HCT116 (cell line): ENCODE data around the gene MYL5. TPM values are rescaled to one million over a fixed set of nuclear protein-coding genes. Genes with fewer than 3 reads are reported as not detected.

Experiments
- ATAC-seq: fragments of 200-7000 bp; cut with Tn5 transposase; 2 replicates; pipeline ENCODE4 v1.9.1; 2020; ENCODE audit warnings: mild to moderate bottlenecking, moderate library complexity
- BruUV-seq: library from RNA; stranded (reverse); fragments of 400-500 nt; replicated peaks from 2 replicates; lab custom pipeline; 2021; lab: Mats Ljungman, UMichigan
- CTCF ChIA-PET: fragments of 300-600 bp; sonication (Branson Sonifier 250); formaldehyde crosslinking; loops from one replicate; lab custom pipeline; 2021; ENCODE audit warnings: antibody characterized with exemption; lab: Charles Lee
- POLR2A ChIA-PET: fragments of 300-600, 350-600 bp; sonication (Branson Sonifier 250); formaldehyde crosslinking; loops from one replicate; lab custom pipeline; 2021; ENCODE audit warnings: antibody characterized with exemption; lab: Charles Lee
- RAD21 ChIA-PET, 2 experiments: fragments of 300-600 bp; sonication (Branson Sonifier 250); formaldehyde crosslinking; loops; one replicate each; lab custom pipeline; 2023; ENCODE audit warnings: low total read pairs in 2 of 2; ENCODE audit not compliant: uncharacterized antibody in 2 of 2, unreplicated experiment in 2 of 2, low non-redundant PET in 1 of 2; lab: Charles Lee
- DNase-seq: peaks from one replicate; pipeline ENCODE4 v3.0.0-alpha.2; 2010; ENCODE audit warnings: low read depth, low spot score
- H2AFZ ChIP-seq: fragments of 200-600 bp; shearing (Covaris generic), sonication (generic); 2 replicates; pipeline ENCODE4 v1.6.1; 2017; ENCODE audit warnings: low read depth, mixed run types, mixed read lengths, antibody characterized with exemption, low read length; ENCODE audit not compliant: poor library complexity, severe bottlenecking
- H3K27ac ChIP-seq: 2 replicates; pipeline ENCODE4 v1.5.1; 2012; ENCODE audit warnings: low read depth, low read length
- H3K27me3 ChIP-seq: fragments of 200-600 bp; sonication (generic); 2 replicates; pipeline ENCODE4 v1.6.1; 2016; ENCODE audit warnings: mixed run types, low read length, mixed read lengths; ENCODE audit not compliant: insufficient read depth
- H3K36me3 ChIP-seq, 2 experiments: fragments of 200-500 bp in 1 of 2; fragments of 200-600 bp in 1 of 2; sonication (Bioruptor generic) in 1 of 2; sonication (generic) in 1 of 2; 2 replicates each; pipeline versions ENCODE4 v1.5.1 to v1.6.1; 2014 to 2016; ENCODE audit warnings: low read length in 2 of 2, inconsistent platforms in 1 of 2, mixed read lengths in 1 of 2, mixed run types in 1 of 2; ENCODE audit not compliant: insufficient read depth in 2 of 2, control insufficient read depth in 1 of 2
- H3K4me1 ChIP-seq, 2 experiments: fragments of 200-600 bp in 1 of 2; sonication (generic) in 1 of 2; 2 replicates each; pipeline versions ENCODE4 v1.5.1 to v1.6.1; 2012 to 2017; ENCODE audit warnings: low read length in 2 of 2, inconsistent platforms in 1 of 2, mild to moderate bottlenecking in 1 of 2, mixed read lengths in 1 of 2, mixed run types in 1 of 2, moderate library complexity in 1 of 2; ENCODE audit not compliant: insufficient read depth in 2 of 2, control insufficient read depth in 1 of 2
- H3K4me2 ChIP-seq: fragments of 200-600 bp; sonication (generic); 2 replicates; pipeline ENCODE4 v1.6.1; 2017; ENCODE audit warnings: mixed run types, low read length, mixed read lengths
- H3K4me3 ChIP-seq, 2 experiments: fragments of 200-600 bp in 1 of 2; sonication (generic) in 1 of 2; replicated peaks in 1 of 2; 2 replicates each; pipeline ENCODE4 v1.5.1; 2011 to 2016; ENCODE audit warnings: low read length in 2 of 2, control low read depth in 1 of 2, low read depth in 1 of 2, mild to moderate bottlenecking in 1 of 2, mixed read lengths in 1 of 2, mixed run types in 1 of 2
- H3K79me2 ChIP-seq: fragments of 200-600 bp; sonication (generic); 2 replicates; pipeline ENCODE4 v1.6.1; 2017; ENCODE audit warnings: mild to moderate bottlenecking, mixed run types, low read length, moderate library complexity, mixed read lengths; ENCODE audit not compliant: insufficient read depth
- H3K9ac ChIP-seq: fragments of 200-600 bp; sonication (generic); 2 replicates; pipeline ENCODE4 v1.6.1; 2016; ENCODE audit warnings: low read length, mixed read lengths
- H3K9me2 ChIP-seq: fragments of 200-600 bp; sonication (generic), shearing (Covaris generic); 2 replicates; pipeline ENCODE4 v1.6.1; 2017; ENCODE audit warnings: mixed run types, mild to moderate bottlenecking, moderate library complexity; ENCODE audit not compliant: insufficient read depth
- H3K9me3 ChIP-seq, 2 experiments: fragments of 200-500 bp in 1 of 2; fragments of 200-600 bp in 1 of 2; sonication (Bioruptor generic) in 1 of 2; sonication (generic) in 1 of 2; 2 replicates each; pipeline ENCODE4 v1.6.1; 2014 to 2017; ENCODE audit warnings: low read length in 2 of 2, mixed read lengths in 2 of 2, inconsistent platforms in 1 of 2, low read depth in 1 of 2, mild to moderate bottlenecking in 1 of 2, mixed run types in 1 of 2, moderate library complexity in 1 of 2; ENCODE audit not compliant: control insufficient read depth in 1 of 2, insufficient read depth in 1 of 2
- H4K20me1 ChIP-seq: fragments of 200-600 bp; sonication (generic), shearing (Covaris generic); 2 replicates; pipeline ENCODE4 v1.6.1; 2017; ENCODE audit warnings: mixed run types, mild to moderate bottlenecking, moderate library complexity; ENCODE audit not compliant: insufficient read depth
- JUND ChIP-seq: IDR thresholded peaks from 2 replicates; pipeline ENCODE4 v1.6.1; 2012
- MAX ChIP-seq: IDR thresholded peaks from 2 replicates; pipeline ENCODE4 v1.6.1; 2012
- REST ChIP-seq: IDR thresholded peaks from 2 replicates; pipeline ENCODE4 v1.6.1; 2012; ENCODE audit warnings: low read depth
- SIN3A ChIP-seq: IDR thresholded peaks from 2 replicates; pipeline ENCODE4 v1.6.1; 2012; ENCODE audit warnings: low read depth
- SP1 ChIP-seq: IDR thresholded peaks from 2 replicates; pipeline ENCODE4 v1.6.1; 2012; ENCODE audit warnings: low read depth
- ZFX ChIP-seq: fragments of 450-650 bp; IDR thresholded peaks from 2 replicates; pipeline ENCODE4 v1.6.1; 2017
- intact Hi-C: fragments of 100-400 bp; cut with micrococcal nuclease; formaldehyde crosslinking; loops from 2 replicates; pipeline ENCODE4 v1.10.0; 2022
- total RNA-seq: library from RNA; stranded (reverse); gene quantifications from one replicate; pipeline ENCODE4 v1.2.1, GENCODE V29; 2021; ENCODE audit not compliant: unreplicated experiment

Gene MYL5
- total RNA-seq, 1 experiment from 2014 or later: 14.0 TPM

GRCh38 chr4:636628-637159, 37.6 kb upstream of the MYL5 start:
- no peaks in the 10 kb centered on the region; a peak in 1 of 4 replicates for H3K9me3 ChIP-seq
- no peak overlapping the region for H3K4me3 ChIP-seq
- CTCF ChIA-PET: no interaction called here
- DNase-seq (no peak), ATAC-seq (no peak)
- BruUV-seq: no TSS peak
- no peak for TF ChIP-seq SP1
- TF ChIP-seq REST: no peak
- no peak for TF ChIP-seq ZFX
- TF ChIP-seq SIN3A: no peak
- TF ChIP-seq MAX: no peak
- TF ChIP-seq JUND: no peak
- POLR2A ChIA-PET: no interaction called here
- H3K4me1 ChIP-seq: no peaks in the 10 kb centered on the region
- no peaks in the 10 kb centered on the region for H3K27me3 ChIP-seq
- H3K36me3 ChIP-seq: no peaks in the 10 kb centered on the region
- no peak overlapping the region for H3K4me2 ChIP-seq
- H3K9me2 ChIP-seq: no peaks in the 10 kb centered on the region
- no peak overlapping the region for H2AFZ ChIP-seq
- RAD21 ChIA-PET: no interaction called here
- intact Hi-C loops: no loop called here
- H3K79me2 ChIP-seq: no peaks in the 10 kb centered on the region
- no peak overlapping the region for H3K27ac ChIP-seq
- no peak overlapping the region for H3K9ac ChIP-seq
- H4K20me1 ChIP-seq: no peaks in the 10 kb centered on the region
